Activated T-cell treated with anti-CD3 and anti-CD28 coated beads, Interleukin-2, amount 50 U/mL, for 4 hours (primary cell): ENCODE measurements around the gene GRIP1. TPM values are rescaled to one million over a fixed set of nuclear protein-coding genes. Genes with fewer than 3 reads are reported as not detected.
A peak's percentile ranks its signal among the peaks of the same experiment; 100 is the strongest.

Source experiments
- ATAC-seq, 2 donors: fragments of 200-7000 bp; cut with Tn5 transposase; one replicate each; pipeline ENCODE4 v1.10.0; 2021
- DNase-seq: peaks from one replicate; pipeline ENCODE4 v3.0.0-alpha.2; 2020
- H3K27me3 Mint-ChIP-seq: one replicate; pipeline ENCODE4 v1.8.0; 2021; ENCODE audit warnings: low read depth, mixed read lengths
- H3K36me3 Mint-ChIP-seq: one replicate; pipeline ENCODE4 v1.8.0; 2022; ENCODE audit warnings: mixed read lengths; ENCODE audit not compliant: insufficient read depth
- H3K4me1 Mint-ChIP-seq: one replicate; pipeline ENCODE4 v1.8.0; 2021; ENCODE audit warnings: low read depth, mixed read lengths
- H3K4me3 Mint-ChIP-seq: one replicate; pipeline ENCODE4 v1.8.0; 2021; ENCODE audit warnings: mild to moderate bottlenecking, moderate library complexity, mixed read lengths
- H3K9me3 Mint-ChIP-seq: one replicate; pipeline ENCODE4 v1.8.0; 2021; ENCODE audit warnings: mixed read lengths
- total RNA-seq, 3 donors: library from RNA; stranded (reverse); gene quantifications; one replicate each; pipeline ENCODE4 v1.2.1, GENCODE V29; 2021

GRIP1 gene
- total RNA-seq, 3 donors from 2014 or later = 1.6 to 8.0 (median 4.4) TPM

GRCh38 chr12:66345956-66346355 lies 332.9 kb downstream of the GRIP1 start:
- H3K36me3 Mint-ChIP-seq = peaks cover 60% of the 10 kb centered on the region
- DNase-seq = no peak
- peaks cover 23% of the 10 kb centered on the region for H3K4me1 Mint-ChIP-seq
- H3K4me3 Mint-ChIP-seq = no peak overlapping the region
- ATAC-seq = no peak
- H3K27me3 Mint-ChIP-seq = no peaks in the 10 kb centered on the region
- H3K9me3 Mint-ChIP-seq = peaks cover 4% of the 10 kb centered on the region

GRCh38 chr12:66345212-66345611 lies 333.7 kb downstream of the GRIP1 start:
- H3K4me1 Mint-ChIP-seq = peaks cover 23% of the 10 kb centered on the region

GRCh38 chr12:66341126-66341525 lies 337.8 kb downstream of the GRIP1 start:
- H3K27me3 Mint-ChIP-seq = no peaks in the 10 kb centered on the region
- no peak for ATAC-seq

More at GRCh38 chr12:66345212-66345611, 333.7 kb downstream of the GRIP1 start:
- no peak overlapping the region for H3K4me3 Mint-ChIP-seq
- ATAC-seq = no peak
- no peaks in the 10 kb centered on the region for H3K27me3 Mint-ChIP-seq
- DNase-seq = no peak
- peaks cover 6% of the 10 kb centered on the region for H3K9me3 Mint-ChIP-seq
- H3K36me3 Mint-ChIP-seq = peaks cover 64% of the 10 kb centered on the region

GRCh38 chr12:66340131-66340530 lies 338.7 kb downstream of the GRIP1 start:
- ATAC-seq = no peak
- H3K9me3 Mint-ChIP-seq = peaks cover 13% of the 10 kb centered on the region
- H3K27me3 Mint-ChIP-seq = no peaks in the 10 kb centered on the region
- peaks cover 63% of the 10 kb centered on the region for H3K36me3 Mint-ChIP-seq
- no peak overlapping the region for H3K4me3 Mint-ChIP-seq
- DNase-seq = no peak
- peaks cover 17% of the 10 kb centered on the region for H3K4me1 Mint-ChIP-seq

More at GRCh38 chr12:66341126-66341525, 337.8 kb downstream of the GRIP1 start:
- peaks cover 23% of the 10 kb centered on the region for H3K4me1 Mint-ChIP-seq
- no peak overlapping the region for H3K4me3 Mint-ChIP-seq
- DNase-seq = no peak
- peaks cover 67% of the 10 kb centered on the region for H3K36me3 Mint-ChIP-seq
- H3K9me3 Mint-ChIP-seq = peaks cover 13% of the 10 kb centered on the region

- peaks cover 50% of the 10 kb centered on the region for H3K36me3 Mint-ChIP-seq
Measured at GRCh38 chr12:66337381-66338010, 341.4 kb downstream of the GRIP1 start.

GRCh38 chr12:66335746-66336145 lies 343.1 kb downstream of the GRIP1 start:
- Mint-ChIP-seq H3K4me3 (no peak overlapping the region), H3K4me1 (peaks cover 11% of the 10 kb centered on the region), H3K9me3 (peaks cover 9% of the 10 kb centered on the region), H3K36me3 (peaks cover 53% of the 10 kb centered on the region), H3K27me3 (no peaks in the 10 kb centered on the region)
- DNase-seq (no peak), ATAC-seq (no peak)

More at GRCh38 chr12:66337381-66338010, 341.4 kb downstream of the GRIP1 start:
- Mint-ChIP-seq H3K27me3 (no peaks in the 10 kb centered on the region), H3K4me1 (peaks cover 4% of the 10 kb centered on the region), H3K4me3 (no peak overlapping the region), H3K9me3 (peaks cover 13% of the 10 kb centered on the region)
- no peak for DNase-seq
- no peak for ATAC-seq

GRCh38 chr12:66331814-66332213 lies 347.1 kb downstream of the GRIP1 start:
- H3K9me3 Mint-ChIP-seq = no peaks in the 10 kb centered on the region
- no peak overlapping the region for H3K4me3 Mint-ChIP-seq
- ATAC-seq (peak in 1 of 2 donors; percentile 27), DNase-seq (no peak)
- H3K27me3 Mint-ChIP-seq = no peaks in the 10 kb centered on the region
- peaks cover 17% of the 10 kb centered on the region for H3K4me1 Mint-ChIP-seq
- H3K36me3 Mint-ChIP-seq = peaks cover 40% of the 10 kb centered on the region

GRCh38 chr12:66331016-66331415 lies 347.9 kb downstream of the GRIP1 start:
- Mint-ChIP-seq H3K4me3 (no peak overlapping the region), H3K36me3 (peaks cover 41% of the 10 kb centered on the region), H3K9me3 (no peaks in the 10 kb centered on the region), H3K4me1 (peaks cover 18% of the 10 kb centered on the region), H3K27me3 (no peaks in the 10 kb centered on the region)
- DNase-seq (no peak), ATAC-seq (no peak)

- ATAC-seq (no peak), DNase-seq (no peak)
- no peak overlapping the region for H3K4me3 Mint-ChIP-seq
- H3K9me3 Mint-ChIP-seq = no peaks in the 10 kb centered on the region
- H3K36me3 Mint-ChIP-seq = peaks cover 50% of the 10 kb centered on the region
- H3K4me1 Mint-ChIP-seq = peaks cover 25% of the 10 kb centered on the region
- no peaks in the 10 kb centered on the region for H3K27me3 Mint-ChIP-seq
Measured at GRCh38 chr12:66329941-66330340, 348.9 kb downstream of the GRIP1 start.

- no peaks in the 10 kb centered on the region for H3K27me3 Mint-ChIP-seq
- peaks cover 52% of the 10 kb centered on the region for H3K36me3 Mint-ChIP-seq
Measured at GRCh38 chr12:66323017-66323416, 355.9 kb downstream of the GRIP1 start.

GRCh38 chr12:66321435-66321834 lies 357.4 kb downstream of the GRIP1 start:
- H3K9me3 Mint-ChIP-seq = no peaks in the 10 kb centered on the region
- H3K36me3 Mint-ChIP-seq = peaks cover 52% of the 10 kb centered on the region
- DNase-seq (no peak), ATAC-seq (no peak)
- H3K27me3 Mint-ChIP-seq = no peaks in the 10 kb centered on the region
- H3K4me1 Mint-ChIP-seq = peaks cover 51% of the 10 kb centered on the region
- H3K4me3 Mint-ChIP-seq = no peak overlapping the region

More at GRCh38 chr12:66323017-66323416, 355.9 kb downstream of the GRIP1 start:
- Mint-ChIP-seq H3K4me3 (no peak overlapping the region), H3K9me3 (no peaks in the 10 kb centered on the region), H3K4me1 (peaks cover 48% of the 10 kb centered on the region)
- no peak for DNase-seq
- ATAC-seq = no peak

- Mint-ChIP-seq H3K9me3 (no peaks in the 10 kb centered on the region), H3K4me3 (no peak overlapping the region), H3K27me3 (no peaks in the 10 kb centered on the region), H3K4me1 (peaks cover 52% of the 10 kb centered on the region), H3K36me3 (peaks cover 51% of the 10 kb centered on the region)
- ATAC-seq (no peak), DNase-seq (no peak)
Measured at GRCh38 chr12:66320996-66321395, 357.9 kb downstream of the GRIP1 start.

- no peaks in the 10 kb centered on the region for H3K9me3 Mint-ChIP-seq
- no peak for DNase-seq
- H3K36me3 Mint-ChIP-seq = peaks cover 46% of the 10 kb centered on the region
- H3K4me1 Mint-ChIP-seq = peaks cover 57% of the 10 kb centered on the region
- no peak for ATAC-seq
- no peaks in the 10 kb centered on the region for H3K27me3 Mint-ChIP-seq
- H3K4me3 Mint-ChIP-seq = no peak overlapping the region
Measured at GRCh38 chr12:66319266-66319954, 359.5 kb downstream of the GRIP1 start.

GRCh38 chr12:66314278-66314677 lies 364.6 kb downstream of the GRIP1 start:
- Mint-ChIP-seq H3K9me3 (no peaks in the 10 kb centered on the region), H3K4me1 (peaks cover 78% of the 10 kb centered on the region), H3K36me3 (peaks cover 53% of the 10 kb centered on the region), H3K4me3 (peak overlapping the region; percentile 2), H3K27me3 (no peaks in the 10 kb centered on the region)
- ATAC-seq (no peak), DNase-seq (no peak)

GRCh38 chr12:66312189-66312588 lies 366.7 kb downstream of the GRIP1 start:
- Mint-ChIP-seq H3K4me1 (peaks cover 78% of the 10 kb centered on the region), H3K36me3 (peaks cover 56% of the 10 kb centered on the region), H3K4me3 (peak overlapping the region; percentile 37), H3K27me3 (no peaks in the 10 kb centered on the region), H3K9me3 (no peaks in the 10 kb centered on the region)
- ATAC-seq (no peak), DNase-seq (no peak)
